NB4 (cell line): ENCODE measurements around the gene PRPH.

Experiments
- CTCF ChIP-seq: IDR thresholded peaks from one replicate; pipeline ENCODE4 v1.5.1; 2012; ENCODE audit warnings: low read depth, low read length
- MAX ChIP-seq: IDR thresholded peaks from 2 replicates; pipeline ENCODE4 v1.6.1; 2011; ENCODE audit warnings: low read depth, low read length
- MYC ChIP-seq: IDR thresholded peaks from 2 replicates; pipeline ENCODE4 v1.6.1; 2011; ENCODE audit warnings: low read depth, low read length
- POLR2A ChIP-seq: IDR thresholded peaks from 2 replicates; pipeline ENCODE4 v1.6.1; 2011; ENCODE audit warnings: mild to moderate bottlenecking; ENCODE audit not compliant: insufficient read length; ENCODE audit errors: extremely low read depth

- no peak for TF ChIP-seq CTCF
- TF ChIP-seq MAX, result no peak
- no peak for TF ChIP-seq POLR2A
- no peak for TF ChIP-seq MYC
Observed at GRCh38 chr12:49276304-49277290, 18.4 kb upstream of the PRPH start.
